ENCODE results near the gene PAAF1.

Gene PAAF1

GRCh38 chr11:73907191-73907590 lies 30.4 kb downstream of the PAAF1 start:
- no peak overlapping the region for H3K27ac Mint-ChIP-seq
- H3K4me3 Mint-ChIP-seq = no peak overlapping the region
- H3K4me1 Mint-ChIP-seq = no peaks in the 10 kb centered on the region
- TF ChIP-seq, protein P1, sequence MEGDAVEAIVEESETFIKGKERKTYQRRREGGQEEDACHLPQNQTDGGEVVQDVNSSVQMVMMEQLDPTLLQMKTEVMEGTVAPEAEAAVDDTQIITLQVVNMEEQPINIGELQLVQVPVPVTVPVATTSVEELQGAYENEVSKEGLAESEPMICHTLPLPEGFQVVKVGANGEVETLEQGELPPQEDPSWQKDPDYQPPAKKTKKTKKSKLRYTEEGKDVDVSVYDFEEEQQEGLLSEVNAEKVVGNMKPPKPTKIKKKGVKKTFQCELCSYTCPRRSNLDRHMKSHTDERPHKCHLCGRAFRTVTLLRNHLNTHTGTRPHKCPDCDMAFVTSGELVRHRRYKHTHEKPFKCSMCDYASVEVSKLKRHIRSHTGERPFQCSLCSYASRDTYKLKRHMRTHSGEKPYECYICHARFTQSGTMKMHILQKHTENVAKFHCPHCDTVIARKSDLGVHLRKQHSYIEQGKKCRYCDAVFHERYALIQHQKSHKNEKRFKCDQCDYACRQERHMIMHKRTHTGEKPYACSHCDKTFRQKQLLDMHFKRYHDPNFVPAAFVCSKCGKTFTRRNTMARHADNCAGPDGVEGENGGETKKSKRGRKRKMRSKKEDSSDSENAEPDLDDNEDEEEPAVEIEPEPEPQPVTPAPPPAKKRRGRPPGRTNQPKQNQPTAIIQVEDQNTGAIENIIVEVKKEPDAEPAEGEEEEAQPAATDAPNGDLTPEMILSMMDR (IDR thresholded peaks at IDR 0.05; ENCODE audit: unreplicated experiment in 3 of 3) = no peak
- H3K36me3 Mint-ChIP-seq (ENCODE audit: low read depth) = peaks cover 46% of the 10 kb centered on the region
- H3K9me3 Mint-ChIP-seq = no peaks in the 10 kb centered on the region
- no peaks in the 10 kb centered on the region for H3K27me3 Mint-ChIP-seq (ENCODE audit: low read depth)

GRCh38 chr11:73912026-73912425 lies 35.2 kb downstream of the PAAF1 start:
- Mint-ChIP-seq H3K27me3 (ENCODE audit: low read depth) (no peaks in the 10 kb centered on the region), H3K4me3 (no peak overlapping the region), H3K4me1 (no peaks in the 10 kb centered on the region), H3K27ac (no peak overlapping the region), H3K9me3 (no peaks in the 10 kb centered on the region), H3K36me3 (ENCODE audit: low read depth) (peaks cover 50% of the 10 kb centered on the region)
- TF ChIP-seq, protein P1 (IDR thresholded peaks at IDR 0.05; ENCODE audit: unreplicated experiment in 3 of 3) = no peak

DNA sequence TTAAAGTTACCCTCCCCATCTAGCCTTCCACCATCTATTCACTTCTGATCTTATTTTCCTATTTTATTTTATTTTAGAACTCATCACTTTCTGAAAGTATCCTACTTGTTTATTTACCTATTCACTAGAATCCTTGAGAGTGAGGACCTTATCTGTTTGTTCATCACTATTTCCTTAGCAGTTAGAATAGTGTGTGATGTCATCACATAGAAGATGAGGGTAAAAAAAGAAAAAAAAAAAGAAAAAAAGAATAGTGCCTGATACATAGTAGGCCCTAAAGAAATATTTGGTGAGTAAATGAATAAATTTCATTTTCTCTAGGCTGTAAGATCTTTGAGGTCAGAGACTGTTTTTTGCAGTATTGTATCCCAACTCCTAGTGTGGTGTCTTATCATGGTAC lies 36.7 kb downstream of the PAAF1 start:
- H3K9me3 Mint-ChIP-seq = no peaks in the 10 kb centered on the region
- H3K27me3 Mint-ChIP-seq (ENCODE audit: low read depth) = no peaks in the 10 kb centered on the region
- H3K4me1 Mint-ChIP-seq = no peaks in the 10 kb centered on the region
- TF ChIP-seq, protein P1 (IDR thresholded peaks at IDR 0.05; ENCODE audit: unreplicated experiment in 3 of 3) = no peak
- no peak overlapping the region for H3K4me3 Mint-ChIP-seq
- H3K36me3 Mint-ChIP-seq (ENCODE audit: low read depth) = peaks cover 46% of the 10 kb centered on the region
- H3K27ac Mint-ChIP-seq = no peak overlapping the region

GRCh38 chr11:73914284-73914683 lies 37.5 kb downstream of the PAAF1 start:
- Mint-ChIP-seq H3K4me3 (no peak overlapping the region), H3K27ac (no peak overlapping the region)
- TF ChIP-seq, protein P1 (IDR thresholded peaks at IDR 0.05; ENCODE audit: unreplicated experiment in 3 of 3) = no peak

DNA sequence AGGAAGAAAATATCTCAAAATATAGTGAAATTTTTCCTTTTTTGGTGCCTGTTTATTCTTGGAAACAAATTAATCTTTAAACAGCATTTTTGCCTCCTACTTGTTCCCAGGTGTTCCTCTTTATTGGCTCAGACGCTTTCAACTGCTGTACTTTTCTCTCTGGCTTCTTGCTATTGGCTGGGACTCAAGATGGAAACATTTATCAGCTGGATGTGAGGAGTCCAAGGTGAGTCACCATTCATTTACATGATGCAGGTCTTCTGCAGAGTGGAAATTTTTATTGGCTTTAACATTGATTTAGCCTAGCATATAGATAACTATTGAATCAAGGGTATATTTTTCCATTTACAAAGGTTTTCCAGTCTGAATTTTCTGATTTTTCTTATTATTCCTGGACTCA lies 39.6 kb downstream of the PAAF1 start:
- Mint-ChIP-seq H3K27ac (no peak overlapping the region), H3K4me3 (no peak overlapping the region), H3K36me3 (ENCODE audit: low read depth) (peaks cover 48% of the 10 kb centered on the region), H3K9me3 (no peaks in the 10 kb centered on the region), H3K27me3 (ENCODE audit: low read depth) (no peaks in the 10 kb centered on the region), H3K4me1 (no peaks in the 10 kb centered on the region)
- TF ChIP-seq, protein P1 (IDR thresholded peaks at IDR 0.05; ENCODE audit: unreplicated experiment in 3 of 3) = no peak

More at GRCh38 chr11:73914284-73914683, 37.5 kb downstream of the PAAF1 start:
- no peaks in the 10 kb centered on the region for H3K4me1 Mint-ChIP-seq
- H3K27me3 Mint-ChIP-seq (ENCODE audit: low read depth) = no peaks in the 10 kb centered on the region
- H3K36me3 Mint-ChIP-seq (ENCODE audit: low read depth) = peaks cover 52% of the 10 kb centered on the region
- H3K9me3 Mint-ChIP-seq = no peaks in the 10 kb centered on the region

- Mint-ChIP-seq H3K27ac (no peak overlapping the region), H3K27me3 (ENCODE audit: low read depth) (no peaks in the 10 kb centered on the region), H3K4me3 (no peak overlapping the region), H3K9me3 (no peaks in the 10 kb centered on the region), H3K4me1 (no peaks in the 10 kb centered on the region), H3K36me3 (ENCODE audit: low read depth) (peaks cover 54% of the 10 kb centered on the region)
- TF ChIP-seq, protein P1 (IDR thresholded peaks at IDR 0.05; ENCODE audit: unreplicated experiment in 3 of 3) = no peak
These were observed 44.4 kb downstream of the PAAF1 start for GRCh38 chr11:73921180-73921579.
